CD4-positive, alpha-beta T cell treated with Interleukin-15 for 4 hours (primary cell): ENCODE measurements around the gene CYP2A6.
A peak's percentile ranks its signal among the peaks of the same experiment; 100 is the strongest.
"Not testable (repeated sequence)": the region's sequence is repeated elsewhere in the genome, so short reads cannot be mapped to it uniquely, and the experiment has no call there.

Experiments used
- DNase-seq: peaks from one replicate; pipeline ENCODE4 v3.0.0-alpha.2; 2020; ENCODE audit warnings: low spot score

CYP2A6 gene

GRCh38 chr19:40850277-40850676 is at the start of gene CYP2A6:
Gene CYP2A6 (minus strand): TSS chr19:40850447. CDS start chr19:40850426, 21 bp downstream.
- not testable (repeated sequence) for DNase-seq

GRCh38 chr19:40899964-40900363 is 49.7 kb upstream of the CYP2A6 start:
- DNase-seq, result peak; percentile 11

GRCh38 chr19:40896843-40897789 is 46.9 kb upstream of the CYP2A6 start:
- not testable (repeated sequence) for DNase-seq

GRCh38 chr19:40896418-40896796 is 46.2 kb upstream of the CYP2A6 start:
- DNase-seq, result no peak

- no peak for DNase-seq
Measured at GRCh38 chr19:40893112-40893511, 42.9 kb upstream of the CYP2A6 start.

GRCh38 chr19:40889366-40889765 is 39.1 kb upstream of the CYP2A6 start:
- no peak for DNase-seq

GRCh38 chr19:40888191-40888590 is 37.9 kb upstream of the CYP2A6 start:
- DNase-seq, result no peak

- not testable (repeated sequence) for DNase-seq
Measured at GRCh38 chr19:40884187-40884931, 34.1 kb upstream of the CYP2A6 start.

- DNase-seq, result not testable (repeated sequence)
Measured at GRCh38 chr19:40882062-40882461, 31.8 kb upstream of the CYP2A6 start, which contains the start of gene CYP2A7. Gene CYP2A7 (minus strand): TSS chr19:40882231. CDS start chr19:40882210, 21 bp downstream.

- not testable (repeated sequence) for DNase-seq
Measured at GRCh38 chr19:40879349-40879748, 29.1 kb upstream of the CYP2A6 start.

- peak; percentile 79 for DNase-seq
Measured at GRCh38 chr19:40875526-40875951, 25.3 kb upstream of the CYP2A6 start.

GRCh38 chr19:40874874-40875273 is 24.6 kb upstream of the CYP2A6 start:
- DNase-seq, result not testable (repeated sequence)

GRCh38 chr19:40873873-40874272 is 23.6 kb upstream of the CYP2A6 start:
- DNase-seq, result not testable (repeated sequence)

- DNase-seq, result no peak
Measured at GRCh38 chr19:40872209-40872608, 22.0 kb upstream of the CYP2A6 start.

- no peak for DNase-seq
Measured at GRCh38 chr19:40867701-40868100, 17.5 kb upstream of the CYP2A6 start.

GRCh38 chr19:40864739-40865496 is 14.7 kb upstream of the CYP2A6 start:
- not testable (repeated sequence) for DNase-seq

- no peak for DNase-seq
Measured at GRCh38 chr19:40862785-40863184, 12.5 kb upstream of the CYP2A6 start.

GRCh38 chr19:40862333-40862732 is 12.1 kb upstream of the CYP2A6 start:
- DNase-seq, result no peak

- DNase-seq, result no peak
Measured at GRCh38 chr19:40858109-40858508, 7.9 kb upstream of the CYP2A6 start.

- not testable (repeated sequence) for DNase-seq
Measured at GRCh38 chr19:40852467-40853152, 2.4 kb upstream of the CYP2A6 start.

GRCh38 chr19:40846722-40847121 is 3.5 kb downstream of the CYP2A6 start:
- DNase-seq, result not testable (repeated sequence)
